Caco-2 (cell line): ENCODE measurements around the gene GRK6. TPM values are rescaled to one million over a fixed set of nuclear protein-coding genes. Genes with fewer than 3 reads are reported as not detected.

Source experiments
- BruUV-seq: library from RNA; stranded (reverse); fragments of 400-500 nt; replicated peaks from 2 replicates; lab custom pipeline; 2021; lab: Mats Ljungman, UMichigan
- CTCF ChIA-PET: fragments of 300-600 bp; sonication (Branson Sonifier 250); formaldehyde crosslinking; loops from one replicate; lab custom pipeline; 2022; ENCODE audit warnings: antibody characterized with exemption; lab: Charles Lee
- POLR2A ChIA-PET: fragments of 300-600 bp; sonication (Branson Sonifier 250); formaldehyde crosslinking; loops from one replicate; lab custom pipeline; 2022; ENCODE audit warnings: antibody characterized with exemption; lab: Charles Lee
- DNase-seq, 2 experiments: peaks; one replicate each; pipeline versions ENCODE4 v3.0.0 to v3.0.0-alpha.2; 2020 to 2022
- H3K27me3 ChIP-seq: replicated peaks from 2 replicates; pipeline ENCODE4 v1.6.0; 2011; ENCODE audit warnings: low read length; ENCODE audit not compliant: control insufficient read depth, insufficient read depth
- H3K36me3 ChIP-seq: 2 replicates; pipeline ENCODE4 v1.5.1; 2011; ENCODE audit warnings: low read length; ENCODE audit not compliant: control insufficient read depth, insufficient read depth
- H3K4me1 ChIP-seq: fragments of 250-450 bp; sonication (Bioruptor Pico); 2 replicates; pipeline ENCODE4 v1.5.1; 2020; ENCODE audit warnings: mild to moderate bottlenecking
- H3K4me3 ChIP-seq: 2 replicates; pipeline ENCODE4 v1.5.1; 2011; ENCODE audit warnings: low read depth, mild to moderate bottlenecking, control low read depth, low read length
- H3K9me3 ChIP-seq: fragments of 250-450 bp; sonication (Bioruptor Pico); 2 replicates; pipeline ENCODE4 v1.5.1; 2020; ENCODE audit warnings: mild to moderate bottlenecking, moderate library complexity
- H3K27ac Mint-ChIP-seq: one replicate; pipeline ENCODE4 v1.8.0; 2022; ENCODE audit warnings: mixed read lengths; ENCODE audit not compliant: unreplicated experiment
- H3K27me3 Mint-ChIP-seq: one replicate; pipeline ENCODE4 v1.8.0; 2022; ENCODE audit warnings: mixed read lengths; ENCODE audit not compliant: insufficient read depth, unreplicated experiment
- H3K36me3 Mint-ChIP-seq: one replicate; pipeline ENCODE4 v1.8.0; 2022; ENCODE audit warnings: mild to moderate bottlenecking, mixed read lengths; ENCODE audit not compliant: insufficient read depth, unreplicated experiment
- H3K4me1 Mint-ChIP-seq: one replicate; pipeline ENCODE4 v1.8.0; 2022; ENCODE audit warnings: low read depth, mixed read lengths; ENCODE audit not compliant: unreplicated experiment
- H3K4me3 Mint-ChIP-seq: one replicate; pipeline ENCODE4 v1.8.0; 2022; ENCODE audit warnings: mild to moderate bottlenecking, moderate library complexity, mixed read lengths; ENCODE audit not compliant: unreplicated experiment
- H3K9me3 Mint-ChIP-seq: one replicate; pipeline ENCODE4 v1.8.0; 2022; ENCODE audit warnings: mixed read lengths; ENCODE audit not compliant: unreplicated experiment
- intact Hi-C: fragments of 100-400 bp; cut with micrococcal nuclease; formaldehyde crosslinking; loops from one replicate; pipeline ENCODE4 v1.10.0; 2022; ENCODE audit not compliant: unreplicated experiment
- total RNA-seq: library from RNA; stranded (reverse); gene quantifications from 2 replicates; pipeline ENCODE4 v1.2.3, GENCODE V29; 2022
- TF ChIP-seq, protein P1 (sequence below), 2 experiments: fragments of 200-600 bp in 1 of 2; IDR thresholded peaks; 1 replicate in 1 of 2; 2 replicates in 1 of 2; pipeline versions ENCODE4 v1.5.1 to v1.8.0; 2011 to 2022; ENCODE audit warnings: antibody characterized with exemption in 1 of 2, control low read depth in 1 of 2, inconsistent platforms in 1 of 2, low read depth in 1 of 2, low read length in 1 of 2, mild to moderate bottlenecking in 1 of 2, moderate library complexity in 1 of 2; ENCODE audit not compliant: insufficient read depth in 1 of 2, severe bottlenecking in 1 of 2, unreplicated experiment in 1 of 2

The GRK6 gene
- total RNA-seq, 1 experiment from 2014 or later, result 71.9 TPM

DNA sequence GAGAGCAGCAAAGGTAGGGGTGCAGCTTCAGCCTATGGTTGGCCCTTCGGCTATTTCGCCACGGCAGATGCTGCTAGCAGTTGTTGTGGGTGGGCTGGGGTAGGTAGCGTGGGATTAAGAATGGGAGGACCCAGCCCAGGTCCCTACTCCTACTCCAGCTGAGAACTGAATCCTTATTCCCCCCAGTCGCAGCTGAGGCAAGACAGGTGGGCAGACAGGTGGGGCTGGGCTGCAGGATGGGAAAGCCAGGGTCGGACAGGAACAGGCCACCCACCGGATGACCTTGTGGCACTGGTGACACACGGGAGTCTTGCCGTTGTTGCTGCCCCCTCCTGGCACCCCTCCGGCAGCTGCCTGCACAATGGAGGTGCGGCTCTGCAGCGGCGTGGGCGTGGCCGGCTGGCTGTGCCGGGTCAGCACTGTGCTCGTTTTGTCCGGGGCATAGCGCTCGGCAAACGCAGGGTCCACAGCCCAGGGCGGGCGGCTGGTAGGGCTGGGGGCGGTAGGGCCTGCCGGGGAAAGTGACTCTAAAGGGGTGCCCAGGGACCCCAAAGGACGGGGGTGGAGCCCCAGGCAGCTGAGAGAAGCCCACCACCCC is 62.7 kb downstream of the GRK6 start:
- Mint-ChIP-seq H3K27ac (no peak overlapping the region), H3K4me1 (peaks cover 6% of the 10 kb centered on the region), H3K27me3 (no peaks in the 10 kb centered on the region), H3K9me3 (no peaks in the 10 kb centered on the region), H3K4me3 (no peak overlapping the region), H3K36me3 (peaks cover 42% of the 10 kb centered on the region)
- no peaks in the 10 kb centered on the region for H3K9me3 ChIP-seq
- DNase-seq, result peak in 1 of 2 experiments; percentile 37
- intact Hi-C loops, result no loop called here
- 0 out of 2 replicates have a peak, but pooled peaks cover 4% of the 10 kb centered on the region for H3K4me1 ChIP-seq
- ChIA-PET POLR2A (no interaction called here), CTCF (no interaction called here)
- H3K27me3 ChIP-seq, result no peaks in the 10 kb centered on the region
- TF ChIP-seq, protein P1, sequence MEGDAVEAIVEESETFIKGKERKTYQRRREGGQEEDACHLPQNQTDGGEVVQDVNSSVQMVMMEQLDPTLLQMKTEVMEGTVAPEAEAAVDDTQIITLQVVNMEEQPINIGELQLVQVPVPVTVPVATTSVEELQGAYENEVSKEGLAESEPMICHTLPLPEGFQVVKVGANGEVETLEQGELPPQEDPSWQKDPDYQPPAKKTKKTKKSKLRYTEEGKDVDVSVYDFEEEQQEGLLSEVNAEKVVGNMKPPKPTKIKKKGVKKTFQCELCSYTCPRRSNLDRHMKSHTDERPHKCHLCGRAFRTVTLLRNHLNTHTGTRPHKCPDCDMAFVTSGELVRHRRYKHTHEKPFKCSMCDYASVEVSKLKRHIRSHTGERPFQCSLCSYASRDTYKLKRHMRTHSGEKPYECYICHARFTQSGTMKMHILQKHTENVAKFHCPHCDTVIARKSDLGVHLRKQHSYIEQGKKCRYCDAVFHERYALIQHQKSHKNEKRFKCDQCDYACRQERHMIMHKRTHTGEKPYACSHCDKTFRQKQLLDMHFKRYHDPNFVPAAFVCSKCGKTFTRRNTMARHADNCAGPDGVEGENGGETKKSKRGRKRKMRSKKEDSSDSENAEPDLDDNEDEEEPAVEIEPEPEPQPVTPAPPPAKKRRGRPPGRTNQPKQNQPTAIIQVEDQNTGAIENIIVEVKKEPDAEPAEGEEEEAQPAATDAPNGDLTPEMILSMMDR (IDR thresholded peaks at IDR 0.05; ENCODE audit: insufficient read depth in 1 of 2, low read depth in 1 of 2, low read length in 1 of 2, severe bottlenecking in 1 of 2, unreplicated experiment in 1 of 2), result no peak
- peaks cover 2% of the 10 kb centered on the region for H3K36me3 ChIP-seq
- no TSS peak for BruUV-seq
- no peak overlapping the region for H3K4me3 ChIP-seq

DNA sequence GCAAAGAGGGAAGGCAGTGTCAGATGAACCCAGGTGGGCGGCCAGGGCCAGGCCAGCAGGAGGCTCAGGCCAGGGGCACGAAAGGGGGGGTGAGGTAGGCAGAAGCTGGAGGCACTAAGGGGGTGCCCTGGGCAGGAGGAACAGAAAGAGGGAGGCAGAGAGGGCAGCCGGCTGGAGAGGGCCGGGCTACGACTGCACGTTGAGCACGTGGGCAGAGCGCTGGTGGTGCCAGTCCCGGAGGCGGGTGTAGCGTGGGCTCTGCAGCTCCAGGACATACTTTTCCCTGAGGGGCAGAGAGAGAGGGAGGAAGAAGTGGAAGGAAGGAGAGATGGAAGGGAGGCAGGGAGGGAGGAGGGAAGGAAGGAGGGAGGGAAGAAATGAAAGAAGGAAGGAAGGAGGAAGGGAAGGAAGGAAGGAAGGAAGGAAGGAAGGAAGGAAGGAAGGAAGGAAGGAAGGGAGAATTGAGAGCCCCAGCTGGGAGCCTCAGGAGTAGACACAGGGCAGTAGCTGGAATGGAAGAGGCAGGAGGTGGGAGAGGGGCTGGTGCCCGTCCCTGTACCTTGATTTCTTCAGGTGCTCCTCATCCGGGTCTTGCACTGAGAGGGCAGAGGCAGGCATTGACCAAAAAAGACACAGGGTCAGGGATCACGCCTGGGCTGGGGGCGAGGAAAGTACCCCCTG is 64.0 kb downstream of the GRK6 start:
- BruUV-seq, result no TSS peak
- no peaks in the 10 kb centered on the region for H3K27me3 Mint-ChIP-seq
- Histone ChIP-seq H3K36me3 (peaks cover 2% of the 10 kb centered on the region), H3K4me3 (no peak overlapping the region), H3K27me3 (no peaks in the 10 kb centered on the region), H3K9me3 (no peaks in the 10 kb centered on the region), H3K4me1 (peaks cover 13% of the 10 kb centered on the region)
- H3K27ac Mint-ChIP-seq, result no peak overlapping the region
- POLR2A ChIA-PET, result no interaction called here
- peaks cover 30% of the 10 kb centered on the region for H3K36me3 Mint-ChIP-seq
- H3K4me3 Mint-ChIP-seq, result no peak overlapping the region
- CTCF ChIA-PET, result interaction anchor here (1.3 kb wide), 1 partner anchor 33 kb away, joined by 4 read pairs; no protein-coding TSS in a partner anchor
- H3K9me3 Mint-ChIP-seq, result no peaks in the 10 kb centered on the region
- TF ChIP-seq, protein P1 (IDR thresholded peaks at IDR 0.05; ENCODE audit: insufficient read depth in 1 of 2, low read depth in 1 of 2, low read length in 1 of 2, severe bottlenecking in 1 of 2, unreplicated experiment in 1 of 2), result no peak
- no peaks in the 10 kb centered on the region for H3K4me1 Mint-ChIP-seq
- no peak for DNase-seq
- intact Hi-C loops, result no loop called here

GRCh38 chr5:177490992-177491391 is 64.5 kb downstream of the GRK6 start:
- TF ChIP-seq, protein P1 (IDR thresholded peaks at IDR 0.05; ENCODE audit: insufficient read depth in 1 of 2, low read depth in 1 of 2, low read length in 1 of 2, severe bottlenecking in 1 of 2, unreplicated experiment in 1 of 2), result no peak
- peaks cover 2% of the 10 kb centered on the region for H3K4me1 Mint-ChIP-seq
- BruUV-seq, result no TSS peak
- no peak overlapping the region for H3K4me3 Mint-ChIP-seq
- no peaks in the 10 kb centered on the region for H3K9me3 Mint-ChIP-seq
- Histone ChIP-seq H3K36me3 (peaks cover 4% of the 10 kb centered on the region), H3K4me1 (peaks cover 18% of the 10 kb centered on the region), H3K9me3 (no peaks in the 10 kb centered on the region), H3K27me3 (no peaks in the 10 kb centered on the region), H3K4me3 (no peak overlapping the region)
- intact Hi-C loops, result no loop called here
- H3K27ac Mint-ChIP-seq, result no peak overlapping the region
- CTCF ChIA-PET, result interaction anchor here (1.3 kb wide), 1 partner anchor 33 kb away, joined by 4 read pairs; no protein-coding TSS in a partner anchor
- no peaks in the 10 kb centered on the region for H3K27me3 Mint-ChIP-seq
- POLR2A ChIA-PET, result no interaction called here
- H3K36me3 Mint-ChIP-seq, result peaks cover 30% of the 10 kb centered on the region
- no peak for DNase-seq
